K562 (cell line): ENCODE data around the gene FBP1. TPM values are rescaled to one million over a fixed set of nuclear protein-coding genes. Genes with fewer than 3 reads are reported as not detected.

Source experiments
- CREM ChIP-seq: IDR thresholded peaks from 2 replicates; pipeline ENCODE4 v1.6.1; 2014; ENCODE audit warnings: antibody characterized with exemption, low read depth
- CTBP1 ChIP-seq: fragments of 450-650 bp; IDR thresholded peaks from 2 replicates; pipeline ENCODE4 v1.6.1; 2016; ENCODE audit warnings: borderline replicate concordance
- EGR1 ChIP-seq: fragments of 450-650 bp; conservative IDR thresholded peaks from 2 replicates; pipeline ENCODE4 v1.6.1; 2017; ENCODE audit warnings: mild to moderate bottlenecking
- ESRRA ChIP-seq: fragments of 450-650 bp; IDR thresholded peaks from 2 replicates; pipeline ENCODE4 v1.6.1; 2014; ENCODE audit warnings: low read depth, mild to moderate bottlenecking, moderate library complexity, borderline replicate concordance
- HDAC1 ChIP-seq, 2 experiments: fragments of 450-650 bp; IDR thresholded peaks; 2 replicates each; pipeline ENCODE4 v1.6.1; 2016 to 2017; ENCODE audit warnings: inconsistent platforms in 1 of 2, mild to moderate bottlenecking in 1 of 2, moderate library complexity in 1 of 2
- HDAC2 ChIP-seq: fragments of 450-650 bp; IDR thresholded peaks from 2 replicates; pipeline ENCODE4 v1.6.1; 2016; ENCODE audit warnings: mild to moderate bottlenecking
- RBM25 ChIP-seq: fragments of 200-400 bp; formaldehyde crosslinking; IDR thresholded peaks from 2 replicates; pipeline ENCODE4 v1.6.1; 2018; ENCODE audit warnings: low read length, low read depth, moderate library complexity; ENCODE audit not compliant: severe bottlenecking
- REST ChIP-seq, 2 experiments: fragments of 450-650 bp; formaldehyde crosslinking in 1 of 2; IDR thresholded peaks; 2 replicates each; pipeline versions ENCODE4 v1.4.0 to v1.6.1; 2014 to 2020; ENCODE audit warnings: mild to moderate bottlenecking in 2 of 2, borderline replicate concordance in 1 of 2, low read depth in 1 of 2
- TCF7L2 ChIP-seq: fragments of 150-350 bp; IDR thresholded peaks from 2 replicates; pipeline ENCODE4 v1.6.1; 2016; ENCODE audit warnings: low read depth, mild to moderate bottlenecking, low read length, moderate library complexity
- UBTF ChIP-seq, 2 experiments: IDR thresholded peaks; 2 replicates each; pipeline ENCODE4 v1.6.1; 2012; ENCODE audit warnings: improper control_type of control experiment in 2 of 2, low read depth in 2 of 2, low read length in 2 of 2, borderline replicate concordance in 1 of 2
- ZNF512 ChIP-seq: IDR thresholded peaks from 2 replicates; pipeline ENCODE4 v1.6.1; 2016; ENCODE audit warnings: missing genetic modification characterization, missing compliant biosample characterization
- polyA plus RNA-seq, 8 experiments: library from polyadenylated mRNA; depleted of rRNA in 4 of 8; stranded (reverse) in 5 of 8; unstranded in 3 of 8; fragments of >200 nt; fragmentation: Nextera tagmentation in 2 of 8; fragmentation: Illumina TruSeq in 1 of 8; extraction: Ambion mirVana in 2 of 8; extraction: Trizol in 1 of 8; gene quantifications; 2 replicates each; pipeline versions ENCODE4 v1.2.1 to v1.2.3, GENCODE V29; 2011 to 2014; ENCODE audit warnings: inconsistent platforms in 1 of 8, missing spikeins in 1 of 8
- total RNA-seq, 7 experiments: library from RNA; depleted of rRNA in 6 of 7; stranded (reverse); fragments of >200 nt in 6 of 7; fragmentation: Illumina TruSeq in 2 of 7; extraction: Trizol in 2 of 7; gene quantifications; 2 replicates each; pipeline versions ENCODE4 v1.2.1 to v1.2.3, GENCODE V29; 2011 to 2021; ENCODE audit warnings: low replicate concordance in 1 of 7

FBP1 gene
- total and polyA plus RNA-seq, 9 of the 15 experiments (the other 6 are each of a cell fraction or from before 2014, with no cell fraction given), result 0.24 TPM; not detected in 8

- TF ChIP-seq UBTF (IDR thresholded peaks at IDR 0.05; ENCODE audit: borderline replicate concordance in 1 of 2, low read depth in 2 of 2, low read length in 2 of 2) (peak; percentile 74 to 98; a peak in 3 of 4 replicates), TCF7L2 (no peak), HDAC2 (peak; percentile 46; the same call in 1 of the 2 replicates), ZNF512 (no peak), CTBP1 (peak; percentile 65; the same call in 1 of the 2 replicates), ESRRA (peak; percentile 89; the same call in 1 of the 2 replicates), REST (IDR thresholded peaks at IDR 0.05; ENCODE audit: borderline replicate concordance) (peak; percentile 58; the same call in 1 of the 2 replicates), REST (CRISPR knock-in tag; IDR thresholded peaks at IDR 0.05; ENCODE audit: low read depth) (no peak), RBM25 (peak; percentile 36), CREM (peak; percentile 45; the same call in 1 of the 2 replicates), EGR1 (peak; percentile 45; the same call in 1 of the 2 replicates), HDAC1 (IDR thresholded peaks at IDR 0.05) (0 out of 4 replicates have a peak, but pooled peaks of 1 of the 2 experiments have one; percentile 26)
- TF ChIP-seq, all 486 proteins: peak for 50
Measured at GRCh38 chr9:94554439-94555331, 84.6 kb downstream of the FBP1 start, which contains the start of gene PCAT7 (continued).
